NCI-H1930 (cell line): Measurements from ENCODE around the gene TNIP1.
A peak's percentile ranks its signal among the peaks of the same experiment; 100 is the strongest.

ENCODE experiments used
- DNase-seq, 2 experiments: peaks; one replicate each; lab custom pipeline; 2025; lab: John Stamatoyannopoulos, UW

Gene TNIP1

GRCh38 chr5:151001436-151001835, 79.4 kb downstream of the TNIP1 start:
- no peak for DNase-seq

DNA sequence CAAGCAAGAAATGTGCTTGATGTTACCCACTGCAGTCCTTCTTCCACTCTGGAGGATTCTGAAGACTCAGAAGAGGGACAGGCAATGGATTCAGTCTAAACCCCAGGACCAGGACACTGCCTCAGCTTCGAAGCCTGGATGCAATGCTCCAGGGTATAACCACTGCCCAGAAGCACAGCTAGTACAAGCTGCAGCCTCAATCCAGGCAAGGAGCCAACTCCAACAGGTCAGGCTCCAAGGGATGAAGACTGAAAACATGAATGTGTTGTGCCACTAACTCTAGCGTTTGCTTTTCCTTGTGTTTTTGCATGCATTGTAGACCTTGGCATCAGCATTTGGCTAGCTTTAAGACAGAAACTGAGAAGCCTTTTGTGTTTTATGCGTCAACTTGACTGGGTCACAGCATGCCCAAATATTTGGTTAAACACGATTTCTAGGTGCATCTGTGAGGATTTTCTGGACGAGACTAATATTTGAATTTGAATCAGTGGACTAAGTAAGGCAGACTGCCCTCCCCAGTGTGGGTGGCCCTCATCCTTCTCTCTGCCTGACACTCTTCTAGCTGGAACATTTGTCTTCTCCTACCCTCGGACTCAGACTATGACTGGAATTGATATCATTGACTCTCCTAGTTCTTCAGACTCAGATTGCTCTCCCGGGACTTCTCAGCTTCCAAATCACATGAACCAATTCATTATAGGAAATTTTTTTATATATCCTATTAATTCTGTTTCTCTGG, 81.0 kb downstream of the TNIP1 start:
- no peak for DNase-seq

GRCh38 chr5:150993826-150994412, 86.9 kb downstream of the TNIP1 start:
- DNase-seq: no peak

DNA sequence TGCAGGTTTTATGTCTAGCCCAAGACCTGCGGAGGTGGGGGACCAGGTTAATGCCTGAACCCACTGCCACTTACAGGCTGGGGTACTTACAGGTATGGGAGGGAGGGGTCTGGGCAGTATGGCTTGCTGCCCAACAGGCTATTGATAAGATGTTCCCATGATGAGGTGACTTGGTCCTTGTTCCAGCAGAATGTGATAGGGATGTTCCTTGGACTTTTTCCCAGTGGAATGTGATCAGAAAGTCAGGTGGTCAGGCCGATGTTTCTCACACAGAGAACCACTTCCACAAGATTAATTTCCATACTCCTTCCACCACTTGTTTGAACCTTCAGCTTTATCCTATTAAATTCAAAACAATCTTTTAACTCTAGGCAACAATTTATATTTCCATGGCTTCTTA, 87.4 kb downstream of the TNIP1 start:
- no peak for DNase-seq

- DNase-seq: no peak
These were observed 88.1 kb downstream of the TNIP1 start for GRCh38 chr5:150992705-150993104.

- peak in 1 of 2 experiments; percentile 0 for DNase-seq
These were observed 91.1 kb downstream of the TNIP1 start for GRCh38 chr5:150989695-150990094.

DNA sequence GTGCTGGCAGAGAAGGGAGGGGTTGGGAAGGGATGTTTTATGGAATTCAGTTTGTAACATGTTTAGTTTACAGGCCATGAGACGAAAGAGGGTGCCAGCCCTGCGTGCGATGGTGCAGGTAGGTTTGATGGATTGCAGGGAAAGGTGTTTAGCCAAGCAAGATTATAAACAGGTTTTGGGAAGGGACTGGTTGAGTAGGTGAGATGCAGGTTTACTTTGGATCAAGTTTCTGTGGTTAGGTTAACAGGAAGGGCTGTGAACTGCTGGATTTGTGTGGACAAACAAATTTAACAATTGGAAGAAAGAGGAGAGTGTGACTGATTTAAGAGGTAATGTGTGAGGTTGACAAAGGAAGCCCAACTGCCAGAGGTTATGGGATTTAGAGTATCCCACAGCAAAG, 93.1 kb downstream of the TNIP1 start:
- no peak for DNase-seq
